HG02642 (cell line): ENCODE results near the gene UMOD.

ENCODE experiments used
- ATAC-seq: cut with Tn5 transposase; IDR thresholded peaks from one replicate; pipeline ENCODE4 v1.9.1; 2021; ENCODE audit warnings: mild to moderate bottlenecking; ENCODE audit not compliant: unreplicated experiment, poor library complexity

The UMOD gene

GRCh38 chr16:20369452-20370054, 17.0 kb upstream of the UMOD start:
- ATAC-seq: no peak

- no peak for ATAC-seq
These were observed 11.5 kb upstream of the UMOD start for GRCh38 chr16:20364051-20364450.

GRCh38 chr16:20363191-20363590, 10.7 kb upstream of the UMOD start:
- ATAC-seq: no peak

GRCh38 chr16:20359997-20360396, 7.5 kb upstream of the UMOD start:
- ATAC-seq: no peak

GRCh38 chr16:20355114-20355782, 2.7 kb upstream of the UMOD start:
- ATAC-seq: no peak

GRCh38 chr16:20353379-20353778, 864 bp upstream of the UMOD start:
- ATAC-seq: no peak

GRCh38 chr16:20349615-20350014, 2.9 kb downstream of the UMOD start:
- ATAC-seq: no peak

- ATAC-seq: no peak
These were observed 3.9 kb downstream of the UMOD start for GRCh38 chr16:20348365-20349185.

- ATAC-seq: no peak
These were observed 4.7 kb downstream of the UMOD start for GRCh38 chr16:20347666-20348364.

- no peak for ATAC-seq
These were observed 7.9 kb downstream of the UMOD start for GRCh38 chr16:20344611-20345010.

GRCh38 chr16:20339744-20340143, 12.8 kb downstream of the UMOD start:
- ATAC-seq: no peak

- no peak for ATAC-seq
These were observed 15.6 kb downstream of the UMOD start for GRCh38 chr16:20336955-20337354.

GRCh38 chr16:20334396-20334795, 18.1 kb downstream of the UMOD start:
- no peak for ATAC-seq

GRCh38 chr16:20333120-20333519, 19.4 kb downstream of the UMOD start:
- no peak for ATAC-seq

GRCh38 chr16:20332411-20332810, 20.1 kb downstream of the UMOD start:
- no peak for ATAC-seq

GRCh38 chr16:20331635-20332034, 20.9 kb downstream of the UMOD start:
- no peak for ATAC-seq

- no peak for ATAC-seq
These were observed 22.9 kb downstream of the UMOD start for GRCh38 chr16:20329392-20330138.

GRCh38 chr16:20327444-20328041, 25.0 kb downstream of the UMOD start, which contains the start of gene GP2:
Gene GP2, minus strand, starts transcription at chr16:20327513. Its CDS starts 1,082 bp downstream, at chr16:20326431.
- ATAC-seq: no peak

GRCh38 chr16:20326321-20326720, 26.2 kb downstream of the UMOD start:
- no peak for ATAC-seq

- ATAC-seq: no peak
These were observed 27.5 kb downstream of the UMOD start for GRCh38 chr16:20325005-20325404.
